Measurements from ENCODE around the gene CPT1A. TPM values are rescaled to one million over a fixed set of nuclear protein-coding genes. Genes with fewer than 3 reads are reported as not detected.

Gene CPT1A
- polyA plus RNA-seq, 1 donor (not counting 4 experiments of a cell fraction or from before 2014, with no cell fraction given), result 12.9 TPM

DNA sequence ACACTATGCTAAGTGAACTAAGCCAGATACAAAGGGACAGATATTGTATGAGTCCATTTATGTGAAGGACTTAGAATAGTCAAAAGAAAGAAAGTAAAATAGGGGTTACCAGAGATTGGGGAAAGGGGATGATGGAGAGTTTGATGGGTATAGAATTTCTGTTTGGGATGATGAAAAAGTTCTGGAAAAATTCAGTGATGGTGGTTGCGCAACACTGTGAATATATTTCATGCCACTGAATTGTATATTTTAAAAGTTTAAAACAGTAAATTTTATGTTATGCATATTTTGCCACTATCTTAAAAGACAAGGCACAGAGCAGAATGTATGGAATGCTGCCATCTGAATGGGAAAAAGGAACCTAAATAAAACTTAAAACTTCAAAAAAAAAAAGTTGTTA lies 119.6 kb downstream of the CPT1A start:
- H3K9ac ChIP-seq (ENCODE audit: control insufficient read depth, extremely low read depth, insufficient read depth, low read length), result no peak overlapping the region
- H3K9me1 ChIP-seq (ENCODE audit: control insufficient read depth, extremely low read depth, insufficient read depth, low read length), result no peaks in the 10 kb centered on the region
- no peaks in the 10 kb centered on the region for H3K36me3 ChIP-seq (ENCODE audit: control insufficient read depth in 2 of 2, extremely low read depth in 1 of 2, insufficient read depth in 2 of 2, low read length in 2 of 2)
- FAIRE-seq (no peak), DNase-seq (ENCODE audit: low read depth, low spot score) (no peak)
- no peak overlapping the region for H3K4me2 ChIP-seq (ENCODE audit: control insufficient read depth, extremely low read depth, insufficient read depth, low read depth, low read length)
- no peak overlapping the region for H3K27ac ChIP-seq (ENCODE audit: control insufficient read depth, insufficient read depth, low read length)
- no peaks in the 10 kb centered on the region for H3K79me2 ChIP-seq (ENCODE audit: control insufficient read depth, insufficient read depth, low read length)
- no peak for TF ChIP-seq EZH2 (IDR thresholded peaks at IDR 0.05; ENCODE audit: low read length)
- TF ChIP-seq, protein P1, sequence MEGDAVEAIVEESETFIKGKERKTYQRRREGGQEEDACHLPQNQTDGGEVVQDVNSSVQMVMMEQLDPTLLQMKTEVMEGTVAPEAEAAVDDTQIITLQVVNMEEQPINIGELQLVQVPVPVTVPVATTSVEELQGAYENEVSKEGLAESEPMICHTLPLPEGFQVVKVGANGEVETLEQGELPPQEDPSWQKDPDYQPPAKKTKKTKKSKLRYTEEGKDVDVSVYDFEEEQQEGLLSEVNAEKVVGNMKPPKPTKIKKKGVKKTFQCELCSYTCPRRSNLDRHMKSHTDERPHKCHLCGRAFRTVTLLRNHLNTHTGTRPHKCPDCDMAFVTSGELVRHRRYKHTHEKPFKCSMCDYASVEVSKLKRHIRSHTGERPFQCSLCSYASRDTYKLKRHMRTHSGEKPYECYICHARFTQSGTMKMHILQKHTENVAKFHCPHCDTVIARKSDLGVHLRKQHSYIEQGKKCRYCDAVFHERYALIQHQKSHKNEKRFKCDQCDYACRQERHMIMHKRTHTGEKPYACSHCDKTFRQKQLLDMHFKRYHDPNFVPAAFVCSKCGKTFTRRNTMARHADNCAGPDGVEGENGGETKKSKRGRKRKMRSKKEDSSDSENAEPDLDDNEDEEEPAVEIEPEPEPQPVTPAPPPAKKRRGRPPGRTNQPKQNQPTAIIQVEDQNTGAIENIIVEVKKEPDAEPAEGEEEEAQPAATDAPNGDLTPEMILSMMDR (optimal IDR thresholded peaks at IDR 0.05 in 1 of 3, IDR thresholded peaks at IDR 0.05 in 1 of 3, conservative IDR thresholded peaks at IDR 0.05 in 1 of 3; ENCODE audit: extremely low read depth in 1 of 3, insufficient read depth in 2 of 3, low read length in 3 of 3), result no peak
- dilution Hi-C loops (cut with MboI; ENCODE audit: extremely low pct_ligation_motif_present, low sequenced_read_pairs), result no loop called here
- H2AFZ ChIP-seq (ENCODE audit: control insufficient read depth, low read length), result no peak overlapping the region
- no peak overlapping the region for H3K4me3 ChIP-seq (ENCODE audit: control insufficient read depth in 2 of 3, extremely low read depth in 1 of 3, insufficient read depth in 2 of 3, low read depth in 1 of 3, low read length in 3 of 3)
- H4K20me1 ChIP-seq (ENCODE audit: control insufficient read depth, extremely low read depth, insufficient read depth, low read length), result no peaks in the 10 kb centered on the region
- H3K27me3 ChIP-seq (ENCODE audit: control insufficient read depth, extremely low read depth, insufficient read depth, low read length), result peaks cover 7% of the 10 kb centered on the region
- no peaks in the 10 kb centered on the region for H3K4me1 ChIP-seq (ENCODE audit: control insufficient read depth, extremely low read depth, insufficient read depth, low read length)
- H3K9me3 ChIP-seq (ENCODE audit: control insufficient read depth, low read depth, low read length), result no peaks in the 10 kb centered on the region

DNA sequence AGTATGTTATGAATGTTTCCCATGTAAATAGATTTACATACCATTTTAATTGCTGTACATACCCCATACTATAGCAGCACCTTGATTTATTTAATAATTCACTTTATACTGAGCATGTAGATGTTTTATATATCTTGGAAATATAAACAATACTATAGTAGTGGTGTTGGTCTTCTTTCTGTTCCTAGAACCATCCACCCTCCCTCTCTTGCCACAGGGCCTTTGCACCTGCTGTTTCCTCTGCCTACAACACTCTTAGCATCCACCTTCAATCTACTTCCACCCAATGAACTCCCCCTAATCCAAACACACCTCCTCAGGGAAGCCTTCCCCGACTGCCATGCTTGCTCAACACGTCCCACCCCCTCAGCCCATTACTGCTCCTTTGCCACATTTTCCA lies 120.6 kb downstream of the CPT1A start:
- dilution Hi-C loops (cut with MboI; ENCODE audit: extremely low pct_ligation_motif_present, low sequenced_read_pairs), result no loop called here
- Histone ChIP-seq H3K79me2 (ENCODE audit: control insufficient read depth, insufficient read depth, low read length) (no peaks in the 10 kb centered on the region), H3K9me1 (ENCODE audit: control insufficient read depth, extremely low read depth, insufficient read depth, low read length) (no peaks in the 10 kb centered on the region), H4K20me1 (ENCODE audit: control insufficient read depth, extremely low read depth, insufficient read depth, low read length) (no peaks in the 10 kb centered on the region), H3K4me2 (ENCODE audit: control insufficient read depth, extremely low read depth, insufficient read depth, low read depth, low read length) (no peak overlapping the region), H2AFZ (ENCODE audit: control insufficient read depth, low read length) (no peak overlapping the region), H3K4me3 (ENCODE audit: control insufficient read depth in 2 of 3, extremely low read depth in 1 of 3, insufficient read depth in 2 of 3, low read depth in 1 of 3, low read length in 3 of 3) (no peak overlapping the region), H3K27me3 (ENCODE audit: control insufficient read depth, extremely low read depth, insufficient read depth, low read length) (peaks cover 7% of the 10 kb centered on the region), H3K27ac (ENCODE audit: control insufficient read depth, insufficient read depth, low read length) (no peak overlapping the region), H3K4me1 (ENCODE audit: control insufficient read depth, extremely low read depth, insufficient read depth, low read length) (no peaks in the 10 kb centered on the region), H3K36me3 (ENCODE audit: control insufficient read depth in 2 of 2, extremely low read depth in 1 of 2, insufficient read depth in 2 of 2, low read length in 2 of 2) (no peaks in the 10 kb centered on the region), H3K9ac (ENCODE audit: control insufficient read depth, extremely low read depth, insufficient read depth, low read length) (no peak overlapping the region), H3K9me3 (ENCODE audit: control insufficient read depth, low read depth, low read length) (no peaks in the 10 kb centered on the region)
- no peak for DNase-seq (ENCODE audit: low read depth, low spot score)
- no peak for FAIRE-seq
- TF ChIP-seq, protein P1 (optimal IDR thresholded peaks at IDR 0.05 in 1 of 3, IDR thresholded peaks at IDR 0.05 in 1 of 3, conservative IDR thresholded peaks at IDR 0.05 in 1 of 3; ENCODE audit: extremely low read depth in 1 of 3, insufficient read depth in 2 of 3, low read length in 3 of 3), result no peak
- TF ChIP-seq EZH2 (IDR thresholded peaks at IDR 0.05; ENCODE audit: low read length), result no peak
